Measurements from ENCODE around the gene TSACC.

TSACC gene

DNA sequence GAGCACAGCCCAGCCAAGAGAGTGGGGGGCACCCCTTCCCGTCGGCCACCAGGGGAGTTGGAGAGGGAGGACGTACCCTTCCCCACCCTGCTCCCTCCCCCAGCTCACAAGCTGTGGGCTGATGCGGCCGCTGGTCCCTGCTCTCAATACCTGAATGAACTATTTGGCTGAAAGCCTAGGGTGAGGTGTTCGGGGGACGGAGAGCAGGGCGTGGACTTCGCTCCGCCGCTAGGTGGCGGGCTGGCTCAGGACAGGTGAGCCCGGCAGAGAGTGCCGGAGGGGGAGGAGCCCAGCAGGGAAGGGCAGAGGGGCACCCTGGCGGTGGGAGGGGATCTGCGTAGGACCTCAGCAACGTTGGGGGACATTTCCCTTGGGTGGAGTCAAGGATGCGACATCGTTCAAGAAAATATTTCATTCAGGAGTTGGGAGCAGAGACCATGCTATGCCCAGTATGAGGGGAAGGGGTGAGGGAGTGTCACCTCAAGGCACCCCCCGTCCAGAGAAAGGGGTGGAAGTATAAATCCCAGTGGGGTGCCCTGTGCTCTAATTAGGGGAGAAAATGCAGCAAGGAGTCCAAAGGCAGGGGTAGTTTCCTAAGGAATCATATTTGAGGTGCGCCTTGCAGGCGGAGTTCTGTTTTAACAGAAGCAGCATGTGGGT, 18.7 kb downstream of the TSACC start:
- TF ChIP-seq CTCF (IDR thresholded peaks at IDR 0.05; ENCODE audit: control extremely low read depth, extremely low read depth, low read depth, missing control alignments): peak; percentile 79
- ChIA-PET CTCF (interaction anchor here (1.0 to 2.5 kb wide), 6 partner anchors 9 to 89 kb away, joined by 3 to 10 read pairs (median 6); no protein-coding TSS in a partner anchor), POLR2A (no interaction called here)
- peak; percentile 88 for DNase-seq (ENCODE audit: extremely low spot score)

GRCh38 chr1:156357977-156358376, 19.7 kb downstream of the TSACC start:
- CTCF ChIA-PET: interaction anchor here (1.4 to 7.7 kb wide), 5 partner anchors 12 to 96 kb away, joined by 4 to 55 read pairs (median 16); partner anchors contain the start of gene RHBG
- POLR2A ChIA-PET: no interaction called here
- no peak for DNase-seq (ENCODE audit: extremely low spot score)
- no peak for TF ChIP-seq CTCF (IDR thresholded peaks at IDR 0.05; ENCODE audit: control extremely low read depth, extremely low read depth, low read depth, missing control alignments)

GRCh38 chr1:156358641-156359040, 20.3 kb downstream of the TSACC start:
- CTCF ChIA-PET: interaction anchor here (1.3 to 7.7 kb wide), 8 partner anchors 12 to 480 kb away, joined by 3 to 55 read pairs (median 5); partner anchors contain the start of gene RHBG
- no peak for TF ChIP-seq CTCF (IDR thresholded peaks at IDR 0.05; ENCODE audit: control extremely low read depth, extremely low read depth, low read depth, missing control alignments)
- POLR2A ChIA-PET: interaction anchor here (1.5 kb wide), 1 partner anchor 63 kb away, joined by 3 read pairs; no protein-coding TSS in a partner anchor
- no peak for DNase-seq (ENCODE audit: extremely low spot score)

- DNase-seq (ENCODE audit: extremely low spot score): no peak
- CTCF ChIA-PET: interaction anchor here (0.7 to 7.7 kb wide), 13 partner anchors 11 to 480 kb away, joined by 3 to 55 read pairs (median 4); partner anchors contain the start of gene RHBG
- POLR2A ChIA-PET: interaction anchor here (1.5 kb wide), 1 partner anchor 63 kb away, joined by 3 read pairs; no protein-coding TSS in a partner anchor
- TF ChIP-seq CTCF (IDR thresholded peaks at IDR 0.05; ENCODE audit: control extremely low read depth, extremely low read depth, low read depth, missing control alignments): no peak
Measured at GRCh38 chr1:156359249-156359648, 20.9 kb downstream of the TSACC start.

GRCh38 chr1:156359973-156360372, 21.6 kb downstream of the TSACC start:
- CTCF ChIA-PET: interaction anchor here (0.7 to 7.7 kb wide), 13 partner anchors 10 to 479 kb away, joined by 3 to 55 read pairs (median 4); partner anchors contain the start of gene RHBG
- POLR2A ChIA-PET: interaction anchor here (1.5 kb wide), 1 partner anchor 62 kb away, joined by 3 read pairs; no protein-coding TSS in a partner anchor
- no peak for DNase-seq (ENCODE audit: extremely low spot score)
- peak; percentile 15 for TF ChIP-seq CTCF (IDR thresholded peaks at IDR 0.05; ENCODE audit: control extremely low read depth, extremely low read depth, low read depth, missing control alignments)

DNA sequence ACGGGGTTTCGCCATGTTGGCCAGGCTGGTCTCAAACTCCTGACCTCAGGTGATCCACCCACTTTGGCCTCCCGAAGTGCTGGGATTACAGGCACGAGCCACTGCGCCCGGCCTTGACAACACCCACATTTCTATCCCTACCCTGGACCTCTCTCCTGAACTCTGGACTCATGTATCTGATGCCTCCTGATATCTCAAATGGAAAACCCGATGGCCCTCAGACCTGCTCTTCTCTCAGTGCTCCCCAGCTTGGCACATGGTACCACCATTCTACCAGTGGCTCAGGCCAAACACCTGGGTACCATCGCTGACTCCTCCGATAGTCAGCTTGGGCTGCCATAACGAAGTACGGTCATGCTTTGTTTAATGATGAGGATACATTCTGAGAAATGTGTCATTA, 22.2 kb downstream of the TSACC start:
- CTCF ChIA-PET: interaction anchor here (1.5 to 7.7 kb wide), 5 partner anchors 10 to 265 kb away, joined by 3 to 55 read pairs (median 16); partner anchors contain the start of gene RHBG
- POLR2A ChIA-PET: no interaction called here
- TF ChIP-seq CTCF (IDR thresholded peaks at IDR 0.05; ENCODE audit: control extremely low read depth, extremely low read depth, low read depth, missing control alignments): no peak
- DNase-seq (ENCODE audit: extremely low spot score): no peak

Data from GM10248 (cell line).